HepG2 (cell line): ENCODE data around the gene CCDC192. TPM values are rescaled to one million over a fixed set of nuclear protein-coding genes. Genes with fewer than 3 reads are reported as not detected.

ENCODE experiments used
- AGO1 ChIP-seq: fragments of 200-400 bp; formaldehyde crosslinking; IDR thresholded peaks from 2 replicates; pipeline ENCODE4 v1.6.1; 2017; ENCODE audit warnings: mild to moderate bottlenecking, low read depth, low read length, moderate library complexity; ENCODE audit not compliant: poor library complexity, severe bottlenecking
- AKAP8 ChIP-seq: sonication (generic); formaldehyde crosslinking; IDR thresholded peaks from 2 replicates; pipeline ENCODE4 v1.5.1; 2020; ENCODE audit warnings: mild to moderate bottlenecking, missing genetic modification reagents
- ARNT ChIP-seq: fragments of 450-650 bp; IDR thresholded peaks from 2 replicates; pipeline ENCODE4 v1.6.1; 2017
- CHD4 ChIP-seq: fragments of 200-600 bp; sonication (generic); IDR thresholded peaks from 2 replicates; pipeline ENCODE4 v1.7.0; 2017; ENCODE audit warnings: mild to moderate bottlenecking, low read length, borderline replicate concordance
- EP300 ChIP-seq, 3 experiments: sonication (generic) in 1 of 3; formaldehyde crosslinking in 1 of 3; IDR thresholded peaks; 2 replicates each; pipeline versions ENCODE4 v1.5.1 to v1.6.1; 2011 to 2020; ENCODE audit warnings: low read depth in 2 of 3, low read length in 2 of 3, borderline replicate concordance in 1 of 3, improper control_type of control experiment in 1 of 3, mild to moderate bottlenecking in 1 of 3, missing genetic modification reagents in 1 of 3, moderate library complexity in 1 of 3
- ESRRA ChIP-seq: sonication (generic); formaldehyde crosslinking; IDR thresholded peaks from 2 replicates; pipeline ENCODE4 v1.5.1; 2020; ENCODE audit warnings: mild to moderate bottlenecking, low read depth, missing genetic modification reagents
- GATA4 ChIP-seq: sonication (generic); IDR thresholded peaks from 2 replicates; pipeline ENCODE4 v1.6.1; 2016; ENCODE audit warnings: antibody characterized with exemption, low read depth, borderline replicate concordance
- IRF2 ChIP-seq: IDR thresholded peaks from 2 replicates; pipeline ENCODE4 v1.6.1; 2018; ENCODE audit warnings: missing genetic modification reagents, missing compliant biosample characterization
- KLF9 ChIP-seq: IDR thresholded peaks from 2 replicates; pipeline ENCODE4 v1.6.1; 2016; ENCODE audit warnings: low read depth
- MIER2 ChIP-seq: IDR thresholded peaks from 2 replicates; pipeline ENCODE4 v1.6.1; 2016; ENCODE audit warnings: missing biosample characterization, missing genetic modification reagents
- MIXL1 ChIP-seq: IDR thresholded peaks from 2 replicates; pipeline ENCODE4 v1.6.1; 2016
- NCOA1 ChIP-seq: sonication (generic); formaldehyde crosslinking; IDR thresholded peaks from 2 replicates; pipeline ENCODE4 v1.9.0; 2021; ENCODE audit warnings: missing genetic modification reagents
- PLRG1 ChIP-seq: fragments of 450-650 bp; conservative IDR thresholded peaks from 2 replicates; pipeline ENCODE4 v1.6.1; 2016
- STAG1 ChIP-seq: sonication (generic); formaldehyde crosslinking; IDR thresholded peaks from 2 replicates; pipeline ENCODE4 v1.4.0; 2020; ENCODE audit warnings: missing genetic modification reagents
- WIZ ChIP-seq: sonication (generic); formaldehyde crosslinking; IDR thresholded peaks from 2 replicates; pipeline ENCODE4 v1.5.1; 2020; ENCODE audit warnings: mild to moderate bottlenecking, missing genetic modification reagents
- YEATS2 ChIP-seq: sonication (generic); formaldehyde crosslinking; IDR thresholded peaks from 2 replicates; pipeline ENCODE4 v1.4.0; 2020; ENCODE audit warnings: missing genetic modification reagents, borderline replicate concordance
- ZBTB14 ChIP-seq: sonication (generic); formaldehyde crosslinking; IDR thresholded peaks from 2 replicates; pipeline ENCODE4 v1.4.0; 2020; ENCODE audit warnings: missing genetic modification reagents
- ZFP41 ChIP-seq: sonication (generic); formaldehyde crosslinking; IDR thresholded peaks from 2 replicates; pipeline ENCODE4 v1.4.0; 2020; ENCODE audit warnings: mild to moderate bottlenecking, missing genetic modification reagents, borderline replicate concordance
- ZNF10 ChIP-seq: sonication (generic); formaldehyde crosslinking; IDR thresholded peaks from 2 replicates; pipeline ENCODE4 v1.4.0; 2020; ENCODE audit warnings: mild to moderate bottlenecking, low read depth, missing genetic modification reagents, borderline replicate concordance
- ZNF44 ChIP-seq: sonication (generic); formaldehyde crosslinking; IDR thresholded peaks from 2 replicates; pipeline ENCODE4 v1.5.1; 2020; ENCODE audit warnings: mild to moderate bottlenecking, missing genetic modification reagents
- ZNF446 ChIP-seq: sonication (generic); formaldehyde crosslinking; IDR thresholded peaks from 2 replicates; pipeline ENCODE4 v1.5.0; 2020; ENCODE audit warnings: mild to moderate bottlenecking, missing genetic modification reagents
- ZNF562 ChIP-seq: sonication (generic); formaldehyde crosslinking; IDR thresholded peaks from 2 replicates; pipeline ENCODE4 v1.8.0; 2022; ENCODE audit warnings: missing genetic modification reagents, borderline replicate concordance
- ZNF646 ChIP-seq: sonication (generic); formaldehyde crosslinking; IDR thresholded peaks from 2 replicates; pipeline ENCODE4 v1.9.0; 2021; ENCODE audit warnings: mild to moderate bottlenecking, missing genetic modification reagents
- polyA plus RNA-seq, 8 experiments: library from polyadenylated mRNA; depleted of rRNA in 3 of 8; stranded (reverse) in 7 of 8; unstranded in 1 of 8; fragments of >200 nt; fragmentation: Illumina TruSeq in 4 of 8; extraction: Trizol in 4 of 8; gene quantifications; 2 replicates each; pipeline versions ENCODE4 v1.2.1 to v1.2.3, GENCODE V29; 2011 to 2016; ENCODE audit warnings: low read depth in 4 of 8, missing spikeins in 1 of 8, mixed read lengths in 1 of 8; ENCODE audit not compliant: insufficient read depth in 1 of 8
- total RNA-seq, 5 experiments: library from RNA; depleted of rRNA; stranded (reverse); fragments of >200 nt; fragmentation: Illumina TruSeq; extraction: Trizol; gene quantifications; 2 replicates each; pipeline ENCODE4 v1.2.3, GENCODE V29; 2016; ENCODE audit warnings: low read depth in 1 of 5
- TF ChIP-seq, protein P1 (sequence below): sonication (generic); IDR thresholded peaks from 2 replicates; pipeline ENCODE4 v1.6.1; 2016; ENCODE audit warnings: low read depth, borderline replicate concordance

CCDC192 gene
- total and polyA plus RNA-seq, 2 of the 13 experiments (the other 11 are each of a cell fraction or from before 2014, with no cell fraction given), result not detected

GRCh38 chr5:127934791-127935256 is 231.6 kb downstream of the CCDC192 start (continued):
- TF ChIP-seq GATA4, result no peak
- 0 out of 2 replicates have a peak, but pooled peaks have one; percentile 25 for TF ChIP-seq YEATS2 (CRISPR knock-in tag)
- no peak for TF ChIP-seq PLRG1
- no peak for TF ChIP-seq AKAP8
- TF ChIP-seq ZNF562 (CRISPR knock-in tag), result no peak
- TF ChIP-seq ZNF44 (CRISPR knock-in tag), result no peak
- TF ChIP-seq NCOA1 (CRISPR knock-in tag), result no peak
- TF ChIP-seq KLF9 (CRISPR knock-in tag), result no peak
- TF ChIP-seq ZFP41 (CRISPR knock-in tag), result no peak
- TF ChIP-seq IRF2 (CRISPR knock-in tag), result peak; percentile 51; the same call in 1 of the 2 replicates
- no peak for TF ChIP-seq ESRRA (CRISPR knock-in tag)
- peak; percentile 77 for TF ChIP-seq MIXL1 (CRISPR knock-in tag)
- TF ChIP-seq, protein P1, sequence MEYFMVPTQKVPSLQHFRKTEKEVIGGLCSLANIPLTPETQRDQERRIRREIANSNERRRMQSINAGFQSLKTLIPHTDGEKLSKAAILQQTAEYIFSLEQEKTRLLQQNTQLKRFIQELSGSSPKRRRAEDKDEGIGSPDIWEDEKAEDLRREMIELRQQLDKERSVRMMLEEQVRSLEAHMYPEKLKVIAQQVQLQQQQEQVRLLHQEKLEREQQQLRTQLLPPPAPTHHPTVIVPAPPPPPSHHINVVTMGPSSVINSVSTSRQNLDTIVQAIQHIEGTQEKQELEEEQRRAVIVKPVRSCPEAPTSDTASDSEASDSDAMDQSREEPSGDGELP, result peak; percentile 67
- no peak for TF ChIP-seq CHD4
- no peak for TF ChIP-seq ZNF446 (CRISPR knock-in tag)
- no peak for TF ChIP-seq ZNF646 (CRISPR knock-in tag)
- no peak for TF ChIP-seq AGO1
- TF ChIP-seq EP300 (IDR thresholded peaks at IDR 0.05; ENCODE audit: low read depth in 2 of 2, low read length in 2 of 2), result peak in 1 of 2 experiments; percentile 70; a peak in 2 of 4 replicates
- TF ChIP-seq EP300 (CRISPR knock-in tag; IDR thresholded peaks at IDR 0.05; ENCODE audit: borderline replicate concordance), result peak; percentile 77
- TF ChIP-seq WIZ (CRISPR knock-in tag), result no peak
- peak; percentile 14; the same call in 1 of the 2 replicates for TF ChIP-seq STAG1 (CRISPR knock-in tag)
- TF ChIP-seq ARNT, result no peak
- TF ChIP-seq MIER2 (CRISPR knock-in tag), result no peak
- no peak for TF ChIP-seq ZNF10 (CRISPR knock-in tag)
- no peak for TF ChIP-seq ZBTB14
